Gastroesophageal sphincter (tissue), 4 donors: Measurements from ENCODE around the gene C19orf67. TPM values are rescaled to one million over a fixed set of nuclear protein-coding genes. Genes with fewer than 3 reads are reported as not detected.

Source experiments
- ATAC-seq: fragments of 150-250 bp; one replicate; pipeline ENCODE4 v1.9.1; 2016; ENCODE audit warnings: mild to moderate bottlenecking, moderate library complexity
- H3K27ac ChIP-seq, 4 donors: fragments of 200-600 bp; sonication (generic) in 3 of 4; 1 replicate in 3 of 4; 2 replicates in 1 of 4; pipeline ENCODE4 v1.5.1; 2016 to 2019
- H3K27me3 ChIP-seq: fragments of 200-600 bp; sonication (generic); one replicate; pipeline ENCODE4 v1.5.1; 2019
- H3K36me3 ChIP-seq, 2 donors: fragments of 200-600 bp; sonication (generic); one replicate each; pipeline ENCODE4 v1.5.1; 2019; ENCODE audit warnings: control low read depth in 1 of 2
- H3K4me1 ChIP-seq, 3 donors: fragments of 200-600 bp; sonication (generic); 1 replicate in 2 of 3; 2 replicates in 1 of 3; pipeline ENCODE4 v1.5.1; 2016 to 2019; ENCODE audit warnings: control low read depth in 2 of 3
- H3K4me3 ChIP-seq, 2 donors: fragments of 200-600 bp; sonication (generic); one replicate each; pipeline ENCODE4 v1.5.1; 2019; ENCODE audit warnings: mild to moderate bottlenecking in 1 of 2, moderate library complexity in 1 of 2
- H3K9me3 ChIP-seq, 3 donors: fragments of 200-600 bp; sonication (generic); one replicate each; pipeline ENCODE4 v1.5.1; 2017 to 2019; ENCODE audit warnings: control low read depth in 2 of 3
- EP300 ChIP-seq: sonication (generic); formaldehyde crosslinking; IDR thresholded peaks from one replicate; pipeline ENCODE4 v1.6.1; 2017; ENCODE audit warnings: antibody characterized with exemption, mild to moderate bottlenecking
- POLR2A ChIP-seq, 2 donors: fragments of 450-650 bp; IDR thresholded peaks; one replicate each; pipeline ENCODE4 v1.6.1; 2017; ENCODE audit warnings: antibody characterized with exemption in 2 of 2, mild to moderate bottlenecking in 2 of 2, moderate library complexity in 1 of 2
- POLR2AphosphoS5 ChIP-seq: sonication (generic); formaldehyde crosslinking; IDR thresholded peaks from one replicate; pipeline ENCODE4 v1.6.1; 2017; ENCODE audit warnings: antibody characterized with exemption
- WGBS, 2 donors: methylation state at CpG; one replicate each; pipeline ENCODE4 v1.1.5; 2018; ENCODE audit warnings: low coverage in 1 of 2; 5-methylcytosine and 5-hydroxymethylcytosine counted together
- total RNA-seq, 4 donors: library from RNA; depleted of rRNA; stranded (reverse); fragments of >200 nt; gene quantifications; one replicate each; pipeline ENCODE4 v1.1.0, GENCODE V29; 2016
- TF ChIP-seq, protein P1 (sequence below), 4 experiments: fragments of 200-600 bp in 2 of 4; fragments of 450-650 bp in 2 of 4; sonication (generic) in 1 of 4; IDR thresholded peaks; one replicate each; pipeline ENCODE4 v1.5.1; 2017 to 2019; ENCODE audit warnings: antibody characterized with exemption in 4 of 4, mild to moderate bottlenecking in 2 of 4, moderate library complexity in 2 of 4

Gene C19orf67
- total RNA-seq, 4 donors from 2014 or later = not detected

DNA sequence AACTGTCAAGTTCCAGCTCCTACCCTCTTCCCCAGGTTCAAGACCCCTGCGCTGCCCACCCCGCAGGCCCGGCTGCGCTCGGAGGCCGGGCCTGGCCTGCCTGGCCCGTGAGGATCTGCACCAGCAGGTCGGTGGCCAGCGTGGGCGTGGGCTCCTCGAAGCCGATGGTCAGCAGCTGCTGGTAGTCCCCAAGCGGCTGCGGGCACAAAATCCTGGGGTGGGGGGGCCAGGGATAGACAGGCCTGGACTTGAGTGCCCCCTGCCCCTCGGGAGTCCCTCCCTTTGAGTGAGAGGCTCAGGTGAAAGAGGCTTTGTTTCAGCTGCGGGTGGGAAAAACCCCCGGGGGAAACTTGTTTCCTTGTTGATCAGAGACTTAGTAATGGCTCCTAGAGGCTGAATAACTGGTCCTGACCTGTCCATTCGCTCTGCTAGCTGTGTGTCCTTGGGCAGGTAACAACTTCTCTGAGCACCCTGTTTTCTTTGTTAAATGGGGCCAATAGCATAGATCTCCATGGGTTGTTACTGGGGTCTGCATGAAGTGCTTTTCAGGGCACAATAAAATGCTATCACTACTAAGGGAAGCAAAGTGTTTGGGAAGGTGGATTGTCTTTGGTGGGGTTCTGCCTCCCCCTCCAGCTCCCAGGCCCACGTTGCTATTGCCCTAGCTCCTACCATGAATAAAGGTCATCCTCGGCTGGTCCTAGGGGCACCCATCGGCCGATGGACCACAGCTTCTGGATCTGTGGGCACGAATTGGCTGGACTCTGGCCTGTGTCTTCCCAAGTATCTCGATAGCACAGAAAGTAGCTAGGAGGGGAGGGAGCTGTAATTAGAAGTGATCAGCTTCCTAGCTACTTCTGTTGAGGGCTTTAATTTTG lies 3.5 kb downstream of the C19orf67 start:
- Histone ChIP-seq H3K4me3 (peak overlapping the region; percentile 55 to 83), H3K36me3 (no peaks in the 10 kb centered on the region), H3K27me3 (no peaks in the 10 kb centered on the region), H3K9me3 (no peaks in the 10 kb centered on the region), H3K27ac (peak overlapping the region; percentile 61 to 96 (median 94)), H3K4me1 (peaks cover 0 to 27% (median 19%) of the 10 kb centered on the region in 3 donors)
- TF ChIP-seq POLR2A (IDR thresholded peaks at IDR 0.05) (no peak), POLR2AphosphoS5 (no peak)
- no peak for ATAC-seq
- 14 to 51% methylated on average over 1 to 7 of the region's 24 CpGs for WGBS, 2 donors

DNA sequence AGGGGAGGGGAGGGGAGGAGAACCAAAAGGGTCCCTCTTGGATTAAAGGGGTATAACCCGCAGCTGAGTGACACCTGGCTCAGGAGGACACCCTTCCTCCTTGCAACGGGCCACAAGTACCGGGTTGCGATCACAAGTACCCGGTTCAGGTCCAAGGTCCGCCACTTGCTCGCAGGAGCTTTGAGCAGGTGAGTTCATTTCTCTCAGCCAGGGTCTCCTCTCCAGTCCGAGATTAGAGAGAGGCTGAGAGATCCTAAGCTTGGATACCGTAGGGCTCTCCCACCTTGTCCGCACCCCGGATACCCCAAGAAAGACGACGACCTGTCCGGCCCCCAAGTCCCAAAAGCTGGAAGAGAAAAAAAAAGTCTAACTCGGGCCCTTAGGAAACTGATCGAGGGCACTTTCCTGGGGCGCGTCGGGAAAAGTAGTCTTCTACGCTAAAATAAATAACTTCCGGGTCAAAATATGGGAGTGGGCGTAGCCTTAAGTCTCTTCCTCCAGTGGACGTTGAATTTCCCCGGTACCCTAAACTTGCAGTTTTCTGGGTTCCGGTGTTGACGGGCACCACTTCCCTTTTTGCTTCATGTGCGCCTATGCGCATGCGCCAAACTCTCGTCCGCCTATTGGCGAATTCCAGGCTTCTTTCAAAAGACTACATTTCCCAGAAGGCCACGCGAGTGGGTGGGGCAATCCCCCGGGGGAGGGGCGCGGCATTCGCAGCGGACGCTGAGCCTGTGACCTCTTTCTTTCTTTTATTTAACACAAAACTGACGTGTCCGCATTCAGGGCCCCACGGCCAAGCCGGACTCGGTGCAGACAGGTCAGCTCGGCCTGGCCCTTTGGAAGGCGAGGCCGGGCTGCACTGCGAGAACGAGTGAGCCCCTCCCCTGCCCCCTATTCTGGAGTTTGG lies 4.4 kb downstream of the C19orf67 start:
- Histone ChIP-seq H3K36me3 (no peaks in the 10 kb centered on the region), H3K27ac (peak overlapping the region; percentile 92 to 96 (median 96)), H3K4me1 (peaks cover 0 to 27% (median 19%) of the 10 kb centered on the region in 3 donors), H3K4me3 (peak overlapping the region; percentile 79 to 83), H3K27me3 (no peaks in the 10 kb centered on the region), H3K9me3 (no peaks in the 10 kb centered on the region)
- no peak for TF ChIP-seq EP300
- peak; percentile 77 for TF ChIP-seq POLR2AphosphoS5
- TF ChIP-seq, protein P1, sequence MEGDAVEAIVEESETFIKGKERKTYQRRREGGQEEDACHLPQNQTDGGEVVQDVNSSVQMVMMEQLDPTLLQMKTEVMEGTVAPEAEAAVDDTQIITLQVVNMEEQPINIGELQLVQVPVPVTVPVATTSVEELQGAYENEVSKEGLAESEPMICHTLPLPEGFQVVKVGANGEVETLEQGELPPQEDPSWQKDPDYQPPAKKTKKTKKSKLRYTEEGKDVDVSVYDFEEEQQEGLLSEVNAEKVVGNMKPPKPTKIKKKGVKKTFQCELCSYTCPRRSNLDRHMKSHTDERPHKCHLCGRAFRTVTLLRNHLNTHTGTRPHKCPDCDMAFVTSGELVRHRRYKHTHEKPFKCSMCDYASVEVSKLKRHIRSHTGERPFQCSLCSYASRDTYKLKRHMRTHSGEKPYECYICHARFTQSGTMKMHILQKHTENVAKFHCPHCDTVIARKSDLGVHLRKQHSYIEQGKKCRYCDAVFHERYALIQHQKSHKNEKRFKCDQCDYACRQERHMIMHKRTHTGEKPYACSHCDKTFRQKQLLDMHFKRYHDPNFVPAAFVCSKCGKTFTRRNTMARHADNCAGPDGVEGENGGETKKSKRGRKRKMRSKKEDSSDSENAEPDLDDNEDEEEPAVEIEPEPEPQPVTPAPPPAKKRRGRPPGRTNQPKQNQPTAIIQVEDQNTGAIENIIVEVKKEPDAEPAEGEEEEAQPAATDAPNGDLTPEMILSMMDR (IDR thresholded peaks at IDR 0.05) = peak in 2 of 4 experiments; percentile 7 to 24
- TF ChIP-seq POLR2A (IDR thresholded peaks at IDR 0.05) = peak; percentile 78
- 0 to 1% methylated on average over 6 to 18 of the region's 50 CpGs for WGBS, 2 donors
- peak; percentile 98 for ATAC-seq

DNA sequence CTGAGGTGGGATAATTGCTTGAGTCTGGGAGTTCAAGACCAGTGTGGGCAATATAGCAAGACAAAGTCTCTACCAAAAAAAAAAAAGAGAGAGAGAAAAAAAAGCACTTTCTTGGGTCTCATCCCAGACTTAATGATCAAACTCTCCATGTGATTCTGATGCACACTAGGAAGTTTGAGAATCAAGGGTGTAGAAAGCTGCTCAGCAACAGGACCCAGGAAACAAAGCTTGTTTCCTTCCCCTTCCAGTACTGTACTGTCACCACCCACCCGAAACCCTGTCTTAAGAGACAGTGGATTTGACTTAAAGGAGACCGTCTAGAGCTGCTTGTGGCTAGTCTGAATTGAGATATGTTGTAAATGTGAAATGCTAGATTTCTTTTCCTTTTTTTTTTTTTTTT lies 7.2 kb downstream of the C19orf67 start:
- TF ChIP-seq POLR2AphosphoS5 = no peak
- no peak for TF ChIP-seq EP300
- TF ChIP-seq, protein P1 (IDR thresholded peaks at IDR 0.05) = no peak
- TF ChIP-seq POLR2A (IDR thresholded peaks at IDR 0.05) = no peak
- peaks cover 0 to 52% (median 25%) of the 10 kb centered on the region in 3 donors for H3K4me1 ChIP-seq
- H3K27me3 ChIP-seq = no peaks in the 10 kb centered on the region
- no peaks in the 10 kb centered on the region for H3K9me3 ChIP-seq
- no peaks in the 10 kb centered on the region for H3K36me3 ChIP-seq
- H3K4me3 ChIP-seq = no peak overlapping the region
- no peak for ATAC-seq
- no peak overlapping the region for H3K27ac ChIP-seq
- 69 to 84% methylated on average over 2 of the region's 2 CpGs for WGBS, 2 donors

- Histone ChIP-seq H3K27ac (peak overlapping the region; percentile 71 to 95 (median 90)), H3K4me3 (peak overlapping the region; percentile 41 to 67), H3K4me1 (peaks cover 0 to 46% (median 19%) of the 10 kb centered on the region in 3 donors), H3K36me3 (no peaks in the 10 kb centered on the region), H3K27me3 (no peaks in the 10 kb centered on the region), H3K9me3 (no peaks in the 10 kb centered on the region)
- 0 to 2% methylated on average over 6 to 17 of the region's 44 CpGs for WGBS, 2 donors
- ATAC-seq = peak; percentile 15
- TF ChIP-seq POLR2AphosphoS5 = no peak
- TF ChIP-seq POLR2A (IDR thresholded peaks at IDR 0.05) = peak in 1 of 2 donors; percentile 0
- TF ChIP-seq EP300 = no peak
- TF ChIP-seq, protein P1 (IDR thresholded peaks at IDR 0.05) = no peak
Measured at GRCh38 chr19:14073925-14074838, 11.4 kb downstream of the C19orf67 start.
